HepG2 (cell line): ENCODE data around the gene LLGL2. TPM values are rescaled to one million over a fixed set of nuclear protein-coding genes. Genes with fewer than 3 reads are reported as not detected.
A peak's percentile ranks its signal among the peaks of the same experiment; 100 is the strongest.

Experiments used
- AHR ChIP-seq: IDR thresholded peaks from 2 replicates; pipeline ENCODE4 v1.6.1; 2018; ENCODE audit warnings: missing genetic modification reagents, missing compliant biosample characterization
- FOXA1 ChIP-seq, 2 experiments: fragments of 450-650 bp in 1 of 2; sonication (generic) in 1 of 2; formaldehyde crosslinking in 1 of 2; IDR thresholded peaks; 2 replicates each; pipeline versions ENCODE4 v1.4.0 to v1.6.1; 2016 to 2020; ENCODE audit warnings: missing genetic modification reagents in 1 of 2
- GLI4 ChIP-seq: sonication (generic); formaldehyde crosslinking; IDR thresholded peaks from 2 replicates; pipeline ENCODE4 v1.5.1; 2020; ENCODE audit warnings: missing genetic modification reagents, mild to moderate bottlenecking, moderate library complexity, borderline replicate concordance
- REL ChIP-seq: sonication (generic); formaldehyde crosslinking; conservative IDR thresholded peaks from 2 replicates; pipeline ENCODE4 v1.8.0; 2022; ENCODE audit warnings: mild to moderate bottlenecking, missing genetic modification reagents, moderate library complexity
- RERE ChIP-seq: IDR thresholded peaks from 2 replicates; pipeline ENCODE4 v1.6.1; 2016; ENCODE audit warnings: low read depth, missing genetic modification reagents, missing compliant biosample characterization
- SIN3A ChIP-seq: IDR thresholded peaks from 2 replicates; pipeline ENCODE4 v1.6.1; 2011; ENCODE audit warnings: low read depth, mild to moderate bottlenecking, control low read depth, low read length, borderline replicate concordance
- SIX1 ChIP-seq: sonication (generic); formaldehyde crosslinking; IDR thresholded peaks from 2 replicates; pipeline ENCODE4 v1.4.0; 2020; ENCODE audit warnings: missing genetic modification reagents, borderline replicate concordance
- SP1 ChIP-seq, 2 experiments: fragments of 450-650 bp in 1 of 2; sonication (generic) in 1 of 2; formaldehyde crosslinking in 1 of 2; IDR thresholded peaks; 2 replicates each; pipeline versions ENCODE4 v1.4.0 to v1.6.1; 2016 to 2020; ENCODE audit warnings: missing genetic modification reagents in 1 of 2
- UBTF ChIP-seq: sonication (generic); formaldehyde crosslinking; IDR thresholded peaks from 2 replicates; pipeline ENCODE4 v1.4.0; 2020; ENCODE audit warnings: mild to moderate bottlenecking, missing genetic modification reagents
- XRCC5 ChIP-seq: fragments of 200-400 bp; formaldehyde crosslinking; optimal IDR thresholded peaks from 2 replicates; pipeline ENCODE3; 2017; ENCODE audit warnings: mild to moderate bottlenecking, low read length
- ZNF543 ChIP-seq: sonication (generic); formaldehyde crosslinking; IDR thresholded peaks from 2 replicates; pipeline ENCODE4 v1.4.0; 2020; ENCODE audit warnings: mild to moderate bottlenecking, missing genetic modification reagents
- ZNF574 ChIP-seq: sonication (generic); formaldehyde crosslinking; IDR thresholded peaks from 2 replicates; pipeline ENCODE4 v1.4.0; 2020; ENCODE audit warnings: missing genetic modification reagents
- polyA plus RNA-seq, 8 experiments: library from polyadenylated mRNA; depleted of rRNA in 3 of 8; stranded (reverse) in 7 of 8; unstranded in 1 of 8; fragments of >200 nt; fragmentation: Illumina TruSeq in 4 of 8; extraction: Trizol in 4 of 8; gene quantifications; 2 replicates each; pipeline versions ENCODE4 v1.2.1 to v1.2.3, GENCODE V29; 2011 to 2016; ENCODE audit warnings: low read depth in 4 of 8, missing spikeins in 1 of 8, mixed read lengths in 1 of 8; ENCODE audit not compliant: insufficient read depth in 1 of 8
- total RNA-seq, 5 experiments: library from RNA; depleted of rRNA; stranded (reverse); fragments of >200 nt; fragmentation: Illumina TruSeq; extraction: Trizol; gene quantifications; 2 replicates each; pipeline ENCODE4 v1.2.3, GENCODE V29; 2016; ENCODE audit warnings: low read depth in 1 of 5

Gene LLGL2
- total and polyA plus RNA-seq, 2 of the 13 experiments (the other 11 are each of a cell fraction or from before 2014, with no cell fraction given): 83.0 to 86.7 TPM

DNA sequence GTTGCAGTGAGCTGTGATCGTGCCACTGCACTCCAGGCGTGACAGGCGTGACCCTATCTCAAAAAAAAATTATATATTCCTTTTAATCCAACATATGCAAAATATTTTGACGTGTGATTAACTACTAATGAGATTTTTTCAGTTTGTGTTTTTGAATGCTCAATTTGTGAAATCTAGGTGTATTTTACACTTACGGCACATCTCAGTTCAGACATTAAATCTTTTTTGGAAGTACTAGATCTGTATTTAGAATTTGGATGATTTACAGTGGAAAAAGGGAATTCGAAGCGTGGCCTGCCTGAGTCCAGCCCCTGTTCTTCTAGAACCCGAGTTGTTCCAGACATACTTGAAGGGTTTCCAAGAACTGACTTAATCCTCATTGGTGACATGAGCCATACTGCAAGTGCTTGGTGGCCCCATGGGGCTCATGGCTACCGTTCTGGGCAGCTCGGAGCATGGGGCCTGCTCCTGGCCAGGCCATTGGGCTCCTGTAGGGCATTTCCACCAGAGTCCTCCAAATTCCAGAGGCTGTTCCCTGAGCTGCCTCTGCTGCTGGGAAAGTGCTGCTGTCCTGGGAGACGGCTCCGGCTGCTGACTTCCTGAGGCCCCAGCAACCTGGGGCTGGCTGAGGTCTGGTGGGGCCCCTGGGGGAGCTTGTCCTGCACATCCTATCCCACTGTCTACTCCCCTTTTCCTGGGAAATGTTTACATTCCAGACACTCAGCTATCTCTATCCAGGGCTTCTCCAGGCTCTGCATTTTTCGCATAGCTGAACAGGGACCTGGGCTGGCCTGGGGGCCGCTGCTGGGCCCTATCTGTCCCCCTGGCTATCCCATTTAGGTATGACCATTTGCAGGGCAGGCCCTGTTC, 27.2 kb downstream of the LLGL2 start (continued):
- peak; percentile 61; the same call in 1 of the 2 replicates for TF ChIP-seq ZNF574 (CRISPR knock-in tag)
- TF ChIP-seq SIN3A: no peak
- peak; percentile 77 for TF ChIP-seq UBTF (CRISPR knock-in tag)
- TF ChIP-seq AHR (CRISPR knock-in tag): no peak
- no peak for TF ChIP-seq REL (CRISPR knock-in tag)
- peak; percentile 88 for TF ChIP-seq XRCC5
- TF ChIP-seq SIX1: peak; percentile 62; the same call in 1 of the 2 replicates
- no peak for TF ChIP-seq ZNF543 (CRISPR knock-in tag)
- 0 out of 2 replicates have a peak, but pooled peaks have one; percentile 25 for TF ChIP-seq RERE (CRISPR knock-in tag)
- no peak for TF ChIP-seq FOXA1 (IDR thresholded peaks at IDR 0.05)
- TF ChIP-seq FOXA1 (CRISPR knock-in tag; IDR thresholded peaks at IDR 0.05): peak; percentile 72
- TF ChIP-seq GLI4 (CRISPR knock-in tag): no peak
- TF ChIP-seq SP1 (IDR thresholded peaks at IDR 0.05): no peak
- no peak for TF ChIP-seq SP1 (CRISPR knock-in tag; IDR thresholded peaks at IDR 0.05)
